Measurements from ENCODE around the gene SFXN3. TPM values are rescaled to one million over a fixed set of nuclear protein-coding genes. Genes with fewer than 3 reads are reported as not detected.

Gene SFXN3
- total RNA-seq, 4 donors from 2014 or later: 57.6 to 296 (median 74.3) TPM

DNA sequence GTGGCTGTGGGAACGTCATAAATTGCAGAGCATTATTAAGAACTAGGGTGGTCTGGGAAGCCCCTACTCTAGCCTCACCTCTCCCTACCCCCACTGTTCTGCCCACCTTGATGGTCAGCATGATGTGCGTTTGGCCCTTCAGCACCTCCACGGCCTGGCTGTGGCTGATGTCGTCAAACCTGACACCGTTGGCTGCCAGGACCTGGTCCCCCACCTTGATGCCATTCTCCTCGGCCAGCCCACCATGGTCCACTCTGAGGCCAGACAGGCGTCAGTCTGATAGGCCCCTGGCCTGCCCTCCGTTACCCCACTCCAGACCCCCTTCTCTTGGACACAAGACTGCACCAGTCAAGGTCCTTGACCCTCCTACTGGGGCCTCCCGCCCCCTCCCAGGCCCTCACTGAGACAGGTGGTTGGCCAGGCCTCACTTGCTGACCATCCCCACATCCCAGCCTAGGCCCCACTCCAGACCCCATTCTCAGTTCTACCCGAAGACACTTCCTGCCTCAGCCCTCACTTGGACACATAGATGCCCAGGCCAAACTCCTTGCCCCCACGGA, 9.3 kb upstream of the SFXN3 start:
- no peak for DNase-seq (ENCODE audit: low spot score in 2 of 2)
- no peaks in the 10 kb centered on the region for H3K9me3 ChIP-seq
- 89% methylated on average over 9 of the region's 11 CpGs for WGBS
- H3K27me3 ChIP-seq: peaks cover 4% of the 10 kb centered on the region
- no peak overlapping the region for H3K4me3 ChIP-seq
- no peak overlapping the region for H3K27ac ChIP-seq
- peaks cover 9% of the 10 kb centered on the region for H3K4me1 ChIP-seq
- no peaks in the 10 kb centered on the region for H3K36me3 ChIP-seq
- TF ChIP-seq EP300 (IDR thresholded peaks at IDR 0.05) (no peak), POLR2AphosphoS5 (IDR thresholded peaks at IDR 0.05) (no peak), POLR2A (IDR thresholded peaks at IDR 0.05) (no peak)

DNA sequence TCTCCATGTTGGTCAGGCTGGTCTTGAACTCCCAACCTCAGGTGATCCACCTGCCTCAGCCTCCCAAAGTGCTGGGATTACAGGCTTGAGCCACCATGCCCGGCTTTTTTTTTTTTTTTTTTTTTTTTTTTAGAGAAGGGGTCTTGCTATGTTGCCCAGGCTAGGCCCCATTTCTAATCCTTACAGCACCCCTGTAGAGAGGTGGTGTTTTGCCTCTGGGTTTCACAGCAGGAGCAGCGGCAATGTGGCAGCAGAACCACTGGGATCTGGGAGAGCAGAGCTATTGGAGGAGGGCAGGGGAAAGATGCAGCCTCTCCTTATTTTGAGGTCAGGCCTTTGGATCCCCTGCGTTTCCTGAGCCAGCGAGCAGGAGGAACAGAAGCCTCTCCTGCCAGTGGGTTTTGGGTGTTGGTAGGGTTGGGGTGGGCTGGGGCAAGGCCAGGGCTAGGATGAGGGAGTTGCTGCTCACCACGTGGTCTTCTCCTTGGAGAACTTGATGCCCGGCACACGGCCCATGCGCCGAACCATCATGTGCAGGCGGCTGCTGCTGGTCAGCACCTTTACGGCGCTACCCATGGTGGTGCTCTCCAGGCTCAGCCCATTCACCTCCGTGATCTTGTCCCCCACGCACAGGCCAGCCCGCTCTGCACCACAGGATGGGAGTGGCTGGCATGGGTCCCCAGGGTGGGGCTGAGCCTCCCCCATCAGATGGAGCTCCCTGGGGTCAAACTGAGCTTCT, 7.9 kb upstream of the SFXN3 start:
- Histone ChIP-seq H3K27me3 (peaks cover 4% of the 10 kb centered on the region), H3K4me3 (no peak overlapping the region), H3K9me3 (no peaks in the 10 kb centered on the region), H3K36me3 (no peaks in the 10 kb centered on the region), H3K4me1 (peaks cover 9% of the 10 kb centered on the region), H3K27ac (no peak overlapping the region)
- TF ChIP-seq EP300 (IDR thresholded peaks at IDR 0.05): no peak
- TF ChIP-seq, protein P1, sequence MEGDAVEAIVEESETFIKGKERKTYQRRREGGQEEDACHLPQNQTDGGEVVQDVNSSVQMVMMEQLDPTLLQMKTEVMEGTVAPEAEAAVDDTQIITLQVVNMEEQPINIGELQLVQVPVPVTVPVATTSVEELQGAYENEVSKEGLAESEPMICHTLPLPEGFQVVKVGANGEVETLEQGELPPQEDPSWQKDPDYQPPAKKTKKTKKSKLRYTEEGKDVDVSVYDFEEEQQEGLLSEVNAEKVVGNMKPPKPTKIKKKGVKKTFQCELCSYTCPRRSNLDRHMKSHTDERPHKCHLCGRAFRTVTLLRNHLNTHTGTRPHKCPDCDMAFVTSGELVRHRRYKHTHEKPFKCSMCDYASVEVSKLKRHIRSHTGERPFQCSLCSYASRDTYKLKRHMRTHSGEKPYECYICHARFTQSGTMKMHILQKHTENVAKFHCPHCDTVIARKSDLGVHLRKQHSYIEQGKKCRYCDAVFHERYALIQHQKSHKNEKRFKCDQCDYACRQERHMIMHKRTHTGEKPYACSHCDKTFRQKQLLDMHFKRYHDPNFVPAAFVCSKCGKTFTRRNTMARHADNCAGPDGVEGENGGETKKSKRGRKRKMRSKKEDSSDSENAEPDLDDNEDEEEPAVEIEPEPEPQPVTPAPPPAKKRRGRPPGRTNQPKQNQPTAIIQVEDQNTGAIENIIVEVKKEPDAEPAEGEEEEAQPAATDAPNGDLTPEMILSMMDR (IDR thresholded peaks at IDR 0.05): no peak
- TF ChIP-seq POLR2A (IDR thresholded peaks at IDR 0.05): no peak
- TF ChIP-seq POLR2AphosphoS5 (IDR thresholded peaks at IDR 0.05): no peak
- 90% methylated on average over 10 of the region's 15 CpGs for WGBS
- DNase-seq (ENCODE audit: low spot score in 2 of 2): no peak

DNA sequence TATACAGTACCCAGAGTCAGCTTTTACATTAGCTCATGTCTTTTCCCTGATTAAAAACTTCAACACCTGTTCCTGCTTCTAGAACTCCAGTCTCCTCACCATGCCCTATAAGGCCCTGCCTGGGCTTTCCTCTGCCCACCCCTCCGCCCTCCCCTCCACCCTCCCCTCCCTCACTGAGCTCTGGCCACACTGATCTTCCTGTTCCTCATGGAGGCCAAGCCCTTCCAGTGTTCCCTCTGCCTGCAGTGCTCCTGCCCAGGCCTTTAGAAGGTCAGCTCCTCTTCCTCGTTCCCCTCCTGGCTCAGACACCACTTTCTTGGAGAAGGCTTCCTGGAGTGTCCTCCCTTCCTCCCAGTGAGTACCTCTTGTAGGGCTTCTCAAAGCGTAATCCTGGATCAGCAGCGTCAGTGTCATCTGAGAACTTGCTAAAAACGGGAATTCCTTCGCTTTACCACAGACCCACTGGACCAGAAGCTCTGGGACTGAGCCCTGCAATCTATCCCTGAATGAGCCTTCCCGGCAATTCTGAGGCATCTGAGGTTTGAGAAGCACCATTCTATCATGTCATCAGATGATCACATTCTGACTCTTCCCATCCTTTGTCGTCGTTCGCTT, 3.8 kb upstream of the SFXN3 start:
- Histone ChIP-seq H3K27me3 (no peaks in the 10 kb centered on the region), H3K4me1 (peaks cover 16% of the 10 kb centered on the region), H3K27ac (no peak overlapping the region), H3K4me3 (no peak overlapping the region), H3K9me3 (no peaks in the 10 kb centered on the region), H3K36me3 (no peaks in the 10 kb centered on the region)
- WGBS: 82% methylated on average over 10 of the region's 10 CpGs
- DNase-seq (ENCODE audit: low spot score in 2 of 2): no peak
- TF ChIP-seq, protein P1 (IDR thresholded peaks at IDR 0.05): no peak
- TF ChIP-seq POLR2AphosphoS5 (IDR thresholded peaks at IDR 0.05) (no peak), POLR2A (IDR thresholded peaks at IDR 0.05) (no peak), EP300 (IDR thresholded peaks at IDR 0.05) (no peak)

DNA sequence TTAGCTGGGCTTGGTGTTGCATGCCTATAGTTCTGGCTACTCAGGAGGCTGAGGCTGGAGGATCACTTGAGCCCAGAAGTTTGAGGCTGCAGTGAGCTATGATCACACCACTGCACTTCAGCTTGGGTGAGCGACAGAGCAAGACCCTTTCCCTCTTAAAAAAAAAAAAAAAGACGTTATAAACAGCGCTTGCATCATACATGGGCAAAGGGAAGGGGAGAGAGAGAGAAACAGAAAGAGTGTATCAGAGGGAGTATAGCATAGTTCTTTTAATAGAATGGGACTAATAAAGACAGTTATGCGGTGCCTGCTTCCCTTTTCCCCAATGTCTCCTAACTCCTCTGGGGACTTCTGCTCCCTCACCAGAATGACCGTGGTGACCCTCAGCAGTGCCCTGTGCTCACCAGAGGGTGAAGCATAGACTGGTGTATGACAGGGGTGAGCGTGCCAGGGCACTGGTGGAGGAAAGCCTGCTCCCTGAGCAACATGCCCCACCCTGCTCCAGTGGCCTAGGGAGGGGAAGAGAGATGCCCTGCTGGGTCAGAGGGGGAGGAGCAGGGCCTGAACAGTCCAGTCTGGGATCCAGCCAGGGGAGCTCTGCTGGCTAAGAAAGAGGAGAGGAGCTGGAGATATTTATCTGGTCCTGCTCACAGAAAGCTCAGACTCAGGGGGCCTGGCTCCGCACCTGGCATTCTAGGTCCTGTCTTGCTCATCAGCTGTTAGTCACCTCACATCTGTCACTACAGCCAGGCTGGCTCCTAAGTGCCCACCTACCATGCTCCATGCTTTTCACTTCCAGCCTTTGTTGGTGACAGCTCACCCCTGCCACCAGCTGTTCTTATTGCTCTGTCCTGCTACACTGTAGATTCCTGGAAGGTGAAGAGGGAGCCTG, 2.3 kb upstream of the SFXN3 start:
- no peak for TF ChIP-seq POLR2A (IDR thresholded peaks at IDR 0.05)
- TF ChIP-seq EP300 (IDR thresholded peaks at IDR 0.05): no peak
- TF ChIP-seq, protein P1 (IDR thresholded peaks at IDR 0.05): no peak
- no peak for TF ChIP-seq POLR2AphosphoS5 (IDR thresholded peaks at IDR 0.05)

DNA sequence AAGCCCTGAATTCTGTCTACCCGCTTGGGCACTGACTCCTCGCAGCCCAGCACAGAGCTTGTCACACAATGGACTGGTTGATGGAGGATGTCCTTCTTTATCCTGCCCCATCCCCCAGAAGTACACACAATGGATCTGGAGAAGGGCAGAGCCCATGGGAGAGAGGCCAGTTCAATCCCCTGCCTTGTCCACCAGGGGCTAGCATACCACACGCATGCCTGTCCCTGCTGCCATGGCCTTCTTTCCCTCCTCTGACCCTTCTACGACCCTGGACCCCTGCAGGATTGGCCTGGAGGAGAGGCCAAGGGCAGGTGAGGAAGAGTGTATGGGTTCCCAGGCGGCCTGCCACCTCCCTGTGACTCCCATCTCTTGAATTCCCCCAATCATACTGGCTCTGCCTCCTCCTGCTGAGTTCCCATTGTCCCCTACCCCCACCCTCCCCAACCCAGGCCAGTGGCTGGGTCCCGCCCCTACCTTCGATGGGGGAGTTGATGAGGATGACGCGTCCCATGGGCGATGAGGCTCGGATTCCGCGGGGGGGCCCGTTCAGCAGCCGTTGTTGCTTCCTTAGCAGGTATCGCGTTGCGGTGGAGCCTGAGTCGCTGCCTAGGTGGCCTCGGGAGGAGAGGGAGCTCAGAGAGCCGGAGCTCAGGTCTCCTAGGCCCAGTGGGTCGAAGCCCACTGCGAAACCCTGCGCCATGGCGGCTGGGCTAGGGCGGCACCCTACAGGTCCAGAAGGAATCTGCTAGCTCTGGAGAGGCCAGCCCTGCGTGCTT, 1.3 kb upstream of the SFXN3 start:
- Histone ChIP-seq H3K36me3 (peaks cover 3% of the 10 kb centered on the region), H3K27ac (no peak overlapping the region), H3K4me3 (no peak overlapping the region), H3K27me3 (no peaks in the 10 kb centered on the region), H3K4me1 (peaks cover 34% of the 10 kb centered on the region), H3K9me3 (no peaks in the 10 kb centered on the region)
- 75% methylated on average over 9 of the region's 27 CpGs for WGBS
- TF ChIP-seq, protein P1 (IDR thresholded peaks at IDR 0.05): no peak
- no peak for TF ChIP-seq POLR2A (IDR thresholded peaks at IDR 0.05)
- TF ChIP-seq EP300 (IDR thresholded peaks at IDR 0.05): no peak
- no peak for TF ChIP-seq POLR2AphosphoS5 (IDR thresholded peaks at IDR 0.05)
- no peak for DNase-seq (ENCODE audit: low spot score in 2 of 2)

More for the DNA sequence above, 2.3 kb upstream of the SFXN3 start:
- Histone ChIP-seq H3K4me1 (peaks cover 29% of the 10 kb centered on the region), H3K9me3 (no peaks in the 10 kb centered on the region), H3K36me3 (no peaks in the 10 kb centered on the region), H3K4me3 (no peak overlapping the region), H3K27me3 (no peaks in the 10 kb centered on the region), H3K27ac (no peak overlapping the region)
- WGBS: 62% methylated on average over 7 of the region's 7 CpGs
- DNase-seq (ENCODE audit: low spot score in 2 of 2): no peak
